CD4-positive, alpha-beta T cell (primary cell): Measurements from ENCODE around the gene CPNE1. TPM values are rescaled to one million over a fixed set of nuclear protein-coding genes. Genes with fewer than 3 reads are reported as not detected.
A peak's percentile ranks its signal among the peaks of the same experiment; 100 is the strongest.

Source experiments
- ATAC-seq: fragments of 200-7000 bp; cut with Tn5 transposase; one replicate; pipeline ENCODE4 v1.10.0; 2022; ENCODE audit warnings: mild to moderate bottlenecking; ENCODE audit not compliant: poor library complexity
- CTCF ChIA-PET: fragments of 350-600 bp; sonication (Branson Sonifier 250); formaldehyde crosslinking; loops from one replicate; lab custom pipeline; 2021; ENCODE audit warnings: antibody characterized with exemption, inconsistent platforms; lab: Charles Lee
- POLR2A ChIA-PET: fragments of 350-600 bp; sonication (Branson Sonifier 250); formaldehyde crosslinking; loops from one replicate; lab custom pipeline; 2021; ENCODE audit warnings: antibody characterized with exemption, inconsistent platforms; lab: Charles Lee
- DNase-seq, 14 experiments: peaks; one replicate each; pipeline ENCODE4 v3.0.0-alpha.2; 2013 to 2020; ENCODE audit warnings: mixed read lengths in 2 of 14
- H3K27ac ChIP-seq, 2 donors: one replicate each; pipeline versions ENCODE4 v1.5.1 to v1.7.0; 2013; ENCODE audit warnings: low read length in 2 of 2, low read depth in 1 of 2, mild to moderate bottlenecking in 1 of 2
- H3K27me3 ChIP-seq, 2 experiments: 1 replicate in 1 of 2; 2 replicates in 1 of 2; pipeline versions ENCODE4 v1.6.1 to v1.7.0; 2013; ENCODE audit warnings: low read length in 2 of 2, control low read depth in 1 of 2, mild to moderate bottlenecking in 1 of 2, moderate library complexity in 1 of 2; ENCODE audit not compliant: insufficient read depth in 2 of 2, control insufficient read depth in 1 of 2
- H3K36me3 ChIP-seq: one replicate; pipeline ENCODE4 v1.6.1; 2013; ENCODE audit warnings: low read length, control low read depth; ENCODE audit not compliant: insufficient read depth
- H3K4me1 ChIP-seq: one replicate; pipeline ENCODE4 v1.6.1; 2013; ENCODE audit warnings: low read length, control low read depth; ENCODE audit not compliant: insufficient read depth
- H3K4me3 ChIP-seq: one replicate; pipeline ENCODE4 v1.5.1; 2013; ENCODE audit warnings: mild to moderate bottlenecking, low read length, moderate library complexity
- H3K9me3 ChIP-seq, 2 experiments: 1 replicate in 1 of 2; 2 replicates in 1 of 2; pipeline versions ENCODE4 v1.6.1 to v1.7.0; 2013; ENCODE audit warnings: low read length in 2 of 2, mild to moderate bottlenecking in 2 of 2, control low read depth in 1 of 2, moderate library complexity in 1 of 2; ENCODE audit not compliant: control insufficient read depth in 1 of 2, insufficient read depth in 1 of 2
- H3K27ac Mint-ChIP-seq: one replicate; pipeline ENCODE4 v1.8.0; 2020; ENCODE audit warnings: mixed read lengths
- H3K27me3 Mint-ChIP-seq: one replicate; pipeline ENCODE4 v1.8.0; 2021; ENCODE audit warnings: mixed read lengths
- H3K36me3 Mint-ChIP-seq: one replicate; pipeline ENCODE4 v1.8.0; 2021; ENCODE audit warnings: low read depth, mixed read lengths
- H3K4me1 Mint-ChIP-seq: one replicate; pipeline ENCODE4 v1.8.0; 2021; ENCODE audit warnings: low read depth, mixed read lengths
- H3K4me3 Mint-ChIP-seq: one replicate; pipeline ENCODE4 v1.8.0; 2020; ENCODE audit warnings: mild to moderate bottlenecking, mixed read lengths
- H3K9me3 Mint-ChIP-seq: one replicate; pipeline ENCODE4 v1.8.0; 2020; ENCODE audit warnings: mixed read lengths
- CTCF ChIP-seq: fragments of 200-600 bp; IDR thresholded peaks from one replicate; pipeline ENCODE4 v1.8.0; 2022; ENCODE audit warnings: antibody characterized with exemption, mild to moderate bottlenecking
- intact Hi-C, 2 experiments: fragments of 100-400 bp; cut with DNase I in 1 of 2; cut with micrococcal nuclease in 1 of 2; formaldehyde crosslinking; loops; one replicate each; pipeline versions ENCODE4 v1.15.1 to v1.9.0; 2023 to 2025; cut with DNase I, micrococcal nuclease
- total RNA-seq, 174 experiments: library from RNA in 2 of 174; stranded (reverse) in 2 of 174; gene quantifications; one replicate each; pipeline ENCODE4 v1.2.3 and lab custom pipeline; 2021 to 2026

CPNE1 gene
- total RNA-seq, 2 experiments from 2014 or later, result 146 to 153 TPM

GRCh38 chr20:35600176-35600992, 64.3 kb downstream of the CPNE1 start:
- Mint-ChIP-seq H3K36me3 (no peaks in the 10 kb centered on the region), H3K27me3 (peaks cover 22% of the 10 kb centered on the region), H3K27ac (no peak overlapping the region), H3K4me1 (peaks cover 14% of the 10 kb centered on the region), H3K4me3 (peak overlapping the region; percentile 77), H3K9me3 (no peaks in the 10 kb centered on the region)
- Histone ChIP-seq H3K4me1 (peaks cover 19% of the 10 kb centered on the region), H3K9me3 (no peaks in the 10 kb centered on the region), H3K36me3 (no peaks in the 10 kb centered on the region), H3K4me3 (peak overlapping the region; percentile 58), H3K27me3 (peaks cover 9 to 15% of the 10 kb centered on the region in 2 experiments), H3K27ac (no peak overlapping the region)
- DNase-seq (no peak), ATAC-seq (no peak)
- ChIA-PET CTCF (interaction anchor here (0.9 to 4.0 kb wide), 5 partner anchors 19 to 139 kb away, joined by 4 to 27 read pairs (median 5); no protein-coding TSS in a partner anchor), POLR2A (interaction anchor here (0.9 to 2.0 kb wide), 7 partner anchors 17 to 354 kb away, joined by 3 to 36 read pairs (median 5); partner anchors contain the start of genes NFS1, PHF20, RBM39 and ROMO1)
- TF ChIP-seq CTCF, result no peak
- intact Hi-C loops, result loop anchor here (2.0 to 10.0 kb wide), 6 partner anchors 16 to 284 kb away; partner anchors contain the start of genes CPNE1 (in 2 of the 2), RBM12 (in 2 of the 2), NFS1 (in 1 of the 2) and ROMO1 (in 1 of the 2)

- TF ChIP-seq CTCF, result no peak
- no peak for DNase-seq
- H3K36me3 ChIP-seq, result no peaks in the 10 kb centered on the region
- peaks cover 14% of the 10 kb centered on the region for H3K4me1 Mint-ChIP-seq
- H3K4me1 ChIP-seq, result peaks cover 19% of the 10 kb centered on the region
- peaks cover 9 to 15% of the 10 kb centered on the region in 2 experiments for H3K27me3 ChIP-seq
- intact Hi-C loops, result loop anchor here (2.0 to 10.0 kb wide), 6 partner anchors 17 to 285 kb away; partner anchors contain the start of genes CPNE1 (in 2 of the 2), RBM12 (in 2 of the 2), NFS1 (in 1 of the 2) and ROMO1 (in 1 of the 2)
- no peak overlapping the region for H3K27ac Mint-ChIP-seq
- H3K9me3 ChIP-seq, result no peaks in the 10 kb centered on the region
- no peak for ATAC-seq
- H3K4me3 ChIP-seq, result no peak overlapping the region
- CTCF ChIA-PET, result interaction anchor here (4.0 kb wide), 1 partner anchor 20 kb away, joined by 27 read pairs; no protein-coding TSS in a partner anchor
- H3K27ac ChIP-seq, result no peak overlapping the region
- no peaks in the 10 kb centered on the region for H3K36me3 Mint-ChIP-seq
- H3K9me3 Mint-ChIP-seq, result no peaks in the 10 kb centered on the region
- POLR2A ChIA-PET, result interaction anchor here (2.0 kb wide), 1 partner anchor 172 kb away, joined by 4 read pairs; the partner anchor contains the start of gene PHF20
- H3K4me3 Mint-ChIP-seq, result no peak overlapping the region
- H3K27me3 Mint-ChIP-seq, result peaks cover 22% of the 10 kb centered on the region
These were observed 65.0 kb downstream of the CPNE1 start for GRCh38 chr20:35599776-35600120.

GRCh38 chr20:35598899-35599775, 65.6 kb downstream of the CPNE1 start:
- no peaks in the 10 kb centered on the region for H3K9me3 ChIP-seq
- no peak for ATAC-seq
- peaks cover 22% of the 10 kb centered on the region for H3K27me3 Mint-ChIP-seq
- no peaks in the 10 kb centered on the region for H3K36me3 ChIP-seq
- peaks cover 14% of the 10 kb centered on the region for H3K4me1 Mint-ChIP-seq
- intact Hi-C loops, result no loop called here
- H3K27ac Mint-ChIP-seq, result no peak overlapping the region
- DNase-seq, result no peak
- ChIA-PET CTCF (no interaction called here), POLR2A (interaction anchor here (1.0 kb wide), 1 partner anchor 65 kb away, joined by 3 read pairs; no protein-coding TSS in a partner anchor)
- TF ChIP-seq CTCF, result no peak
- no peaks in the 10 kb centered on the region for H3K9me3 Mint-ChIP-seq
- no peaks in the 10 kb centered on the region for H3K36me3 Mint-ChIP-seq
- no peak overlapping the region for H3K4me3 ChIP-seq
- peaks cover 19% of the 10 kb centered on the region for H3K4me1 ChIP-seq
- H3K27me3 ChIP-seq, result peaks cover 9 to 15% of the 10 kb centered on the region in 2 experiments
- H3K4me3 Mint-ChIP-seq, result no peak overlapping the region
- H3K27ac ChIP-seq, result no peak overlapping the region
